ENCODE data around the gene TREM1.

GRCh38 chr6:41331401-41332150, 45.1 kb upstream of the TREM1 start:
- TF ChIP-seq CTCF (IDR thresholded peaks at IDR 0.05) (no peak), POLR2A (IDR thresholded peaks at IDR 0.05) (no peak), POLR2AphosphoS5 (IDR thresholded peaks at IDR 0.05; ENCODE audit: insufficient read depth in 1 of 2, low read depth in 1 of 2) (no peak)

All from vagina (tissue), 2 donors.